CD4-positive, CD25-positive, alpha-beta regulatory T cell (primary cell): ENCODE results near the gene GALNTL6. TPM values are rescaled to one million over a fixed set of nuclear protein-coding genes. Genes with fewer than 3 reads are reported as not detected.

ENCODE experiments used
- ATAC-seq, 2 donors: fragments of 150-1000 bp; cut with Tn5 transposase; one replicate each; pipeline ENCODE4 v1.10.0; 2021; ENCODE audit warnings: low read depth in 2 of 2, moderate number of reproducible peaks in 2 of 2, moderate library complexity in 1 of 2
- DNase-seq, 3 donors: peaks; one replicate each; pipeline versions ENCODE4 v3.0.0 to v3.0.0-alpha.2; 2012 to 2022; ENCODE audit warnings: mixed read lengths in 1 of 3
- H3K27ac ChIP-seq: one replicate; pipeline ENCODE4 v1.7.0; 2013; ENCODE audit warnings: mild to moderate bottlenecking, low read length; ENCODE audit not compliant: insufficient read depth, poor library complexity, severe bottlenecking
- H3K27me3 ChIP-seq: one replicate; pipeline ENCODE4 v1.7.0; 2013; ENCODE audit warnings: low read length; ENCODE audit not compliant: control insufficient read depth, insufficient read depth
- H3K36me3 ChIP-seq: one replicate; pipeline ENCODE4 v1.7.0; 2013; ENCODE audit warnings: mild to moderate bottlenecking, low read length, moderate library complexity; ENCODE audit not compliant: control insufficient read depth, insufficient read depth
- H3K4me1 ChIP-seq: 2 replicates; pipeline ENCODE4 v1.7.0; 2013; ENCODE audit warnings: mild to moderate bottlenecking, low read length; ENCODE audit not compliant: insufficient read depth, control insufficient read depth, poor library complexity, severe bottlenecking
- H3K4me3 ChIP-seq: one replicate; pipeline ENCODE4 v1.7.0; 2013; ENCODE audit warnings: low read depth, mild to moderate bottlenecking, low read length, moderate library complexity
- H3K9me3 ChIP-seq, 2 experiments: 1 replicate in 1 of 2; 2 replicates in 1 of 2; pipeline ENCODE4 v1.7.0; 2013; ENCODE audit warnings: low read length in 2 of 2, mild to moderate bottlenecking in 1 of 2, moderate library complexity in 1 of 2; ENCODE audit not compliant: control insufficient read depth in 2 of 2
- H3K27ac Mint-ChIP-seq, 3 donors: one replicate each; pipeline ENCODE4 v1.8.0; 2020 to 2022; ENCODE audit warnings: mild to moderate bottlenecking in 3 of 3, mixed read lengths in 3 of 3, moderate library complexity in 2 of 3
- H3K27me3 Mint-ChIP-seq: one replicate; pipeline ENCODE4 v1.8.0; 2022; ENCODE audit warnings: mild to moderate bottlenecking, mixed read lengths
- H3K36me3 Mint-ChIP-seq: one replicate; pipeline ENCODE4 v1.8.0; 2020; ENCODE audit warnings: mixed read lengths
- H3K4me1 Mint-ChIP-seq, 4 donors: one replicate each; pipeline ENCODE4 v1.8.0; 2020 to 2022; ENCODE audit warnings: mixed read lengths in 4 of 4, mild to moderate bottlenecking in 1 of 4
- H3K4me3 Mint-ChIP-seq, 4 donors: one replicate each; pipeline ENCODE4 v1.8.0; 2020 to 2022; ENCODE audit warnings: mild to moderate bottlenecking in 4 of 4, mixed read lengths in 4 of 4, moderate library complexity in 3 of 4
- H3K9me3 Mint-ChIP-seq, 7 donors: one replicate each; pipeline ENCODE4 v1.8.0; 2020 to 2022; ENCODE audit warnings: mixed read lengths in 7 of 7, mild to moderate bottlenecking in 3 of 7, moderate library complexity in 2 of 7
- polyA plus RNA-seq, 4 donors: library from polyadenylated mRNA; unstranded; fragments of 300-500 nt; fragmentation: Illumina TruSeq; gene quantifications; one replicate each; pipeline ENCODE4 v1.2.3, GENCODE V29; 2021
- total RNA-seq: library from RNA; stranded (reverse); gene quantifications from one replicate; pipeline ENCODE4 v1.2.3, GENCODE V29; 2022

GALNTL6 gene
- total and polyA plus RNA-seq, 5 donors from 2014 or later: not detected

DNA sequence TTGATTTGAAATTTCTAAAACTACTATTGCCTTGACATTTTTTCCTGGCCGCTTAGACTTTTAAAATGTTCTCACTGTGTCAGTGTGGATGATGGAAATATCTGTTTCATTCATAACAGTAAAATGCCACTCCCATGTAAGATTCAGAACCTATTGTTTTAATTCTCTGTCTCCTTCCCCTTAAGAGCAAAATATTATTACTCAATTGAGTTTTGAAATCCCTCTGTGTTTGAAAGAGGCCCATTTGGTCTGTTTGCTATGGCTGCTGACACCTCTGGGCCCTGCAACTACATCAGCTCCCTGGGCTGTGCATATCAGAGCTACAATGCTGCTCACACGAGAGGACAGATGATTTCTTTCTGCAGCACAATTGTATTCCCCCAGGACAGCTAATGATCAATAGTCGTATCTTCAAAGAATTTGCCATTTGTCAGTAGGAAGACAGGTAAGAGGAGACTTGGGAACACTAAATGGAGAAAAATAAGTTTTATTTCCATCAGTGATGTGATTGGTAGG lies 967.4 kb downstream of the GALNTL6 start:
- Histone ChIP-seq H3K9me3 (no peaks in the 10 kb centered on the region), H3K4me3 (no peak overlapping the region), H3K4me1 (no peaks in the 10 kb centered on the region), H3K27ac (no peak overlapping the region), H3K27me3 (no peaks in the 10 kb centered on the region), H3K36me3 (no peaks in the 10 kb centered on the region)
- Mint-ChIP-seq H3K4me3 (no peak overlapping the region), H3K27me3 (no peaks in the 10 kb centered on the region), H3K9me3 (peaks cover 0 to 2% (median 0%) of the 10 kb centered on the region in 7 donors), H3K27ac (no peak overlapping the region), H3K4me1 (no peaks in the 10 kb centered on the region), H3K36me3 (no peaks in the 10 kb centered on the region)
- ATAC-seq: no peak
- DNase-seq: no peak

GRCh38 chr4:172785613-172786012 lies 972.4 kb downstream of the GALNTL6 start:
- H3K27ac Mint-ChIP-seq: no peak overlapping the region
- ATAC-seq (no peak), DNase-seq (no peak)
- no peak overlapping the region for H3K4me3 Mint-ChIP-seq
- Histone ChIP-seq H3K27me3 (no peaks in the 10 kb centered on the region), H3K4me3 (no peak overlapping the region), H3K36me3 (no peaks in the 10 kb centered on the region), H3K9me3 (no peaks in the 10 kb centered on the region), H3K27ac (no peak overlapping the region), H3K4me1 (no peaks in the 10 kb centered on the region)
- H3K4me1 Mint-ChIP-seq: no peaks in the 10 kb centered on the region
- no peaks in the 10 kb centered on the region for H3K36me3 Mint-ChIP-seq
- H3K27me3 Mint-ChIP-seq: peaks cover 4% of the 10 kb centered on the region
- H3K9me3 Mint-ChIP-seq: peaks cover 0 to 6% (median 0%) of the 10 kb centered on the region in 7 donors

DNA sequence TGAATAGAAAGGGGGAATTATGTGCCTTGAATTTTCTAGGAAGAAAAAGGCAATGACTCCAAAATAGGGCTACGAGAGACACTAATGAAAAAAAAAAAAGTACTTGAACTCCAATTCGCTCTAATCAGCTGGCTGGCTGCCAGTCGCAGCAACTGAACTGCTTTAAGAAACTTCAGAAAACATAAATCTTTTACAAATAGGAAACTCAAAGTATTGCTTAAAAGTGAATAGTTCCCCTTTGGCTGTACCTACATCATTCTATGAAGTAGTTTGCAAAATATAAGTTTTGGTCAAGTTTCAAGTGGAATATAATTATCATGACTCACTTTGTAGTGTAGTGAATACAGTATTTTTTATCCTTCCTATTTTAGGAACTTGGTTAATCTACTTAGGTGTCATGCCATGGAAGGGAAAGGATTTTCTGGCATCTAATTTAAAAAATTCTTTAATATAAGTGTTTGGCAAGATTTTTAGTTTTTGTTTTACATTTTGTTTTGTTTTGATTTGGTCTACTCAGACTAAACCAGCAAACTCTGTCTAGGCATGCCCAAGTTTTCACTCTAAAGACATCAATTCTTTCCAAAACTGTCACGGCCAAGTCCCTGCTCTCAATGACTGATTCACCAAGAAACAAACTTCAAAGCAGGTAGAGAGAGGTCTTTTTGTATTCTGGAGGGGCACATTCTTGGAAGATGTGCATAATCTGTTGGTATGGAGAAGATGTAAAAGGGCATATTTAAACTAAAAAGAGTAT lies 973.0 kb downstream of the GALNTL6 start:
- Mint-ChIP-seq H3K27ac (no peak overlapping the region), H3K9me3 (peaks cover 0 to 6% (median 0%) of the 10 kb centered on the region in 7 donors), H3K4me3 (no peak overlapping the region), H3K4me1 (no peaks in the 10 kb centered on the region), H3K27me3 (peaks cover 4% of the 10 kb centered on the region), H3K36me3 (no peaks in the 10 kb centered on the region)
- Histone ChIP-seq H3K9me3 (no peaks in the 10 kb centered on the region), H3K27me3 (no peaks in the 10 kb centered on the region), H3K4me3 (no peak overlapping the region), H3K4me1 (no peaks in the 10 kb centered on the region), H3K36me3 (no peaks in the 10 kb centered on the region), H3K27ac (no peak overlapping the region)
- DNase-seq (no peak), ATAC-seq (no peak)

DNA sequence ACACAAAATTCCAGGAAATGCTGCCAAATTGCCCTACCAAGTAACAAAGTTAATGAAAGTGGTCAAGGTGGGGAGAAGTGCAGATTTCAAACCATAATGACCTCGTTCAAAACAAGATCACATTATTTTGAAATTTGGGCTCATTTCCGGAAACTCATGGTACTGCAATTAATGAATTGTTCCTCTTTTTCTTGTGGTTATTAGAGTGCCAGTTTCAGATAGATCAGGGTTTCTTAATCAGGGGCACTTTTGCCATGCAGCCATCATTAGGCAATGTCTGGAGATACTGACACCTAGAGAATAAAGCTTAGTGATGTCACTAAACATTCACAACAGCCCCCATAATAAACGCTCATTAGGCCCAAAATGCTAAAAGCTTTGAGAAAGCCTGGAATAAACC lies 973.9 kb downstream of the GALNTL6 start:
- Histone ChIP-seq H3K27ac (no peak overlapping the region), H3K27me3 (no peaks in the 10 kb centered on the region), H3K4me1 (no peaks in the 10 kb centered on the region), H3K4me3 (no peak overlapping the region), H3K36me3 (no peaks in the 10 kb centered on the region), H3K9me3 (no peaks in the 10 kb centered on the region)
- H3K27ac Mint-ChIP-seq: no peak overlapping the region
- peaks cover 0 to 6% (median 0%) of the 10 kb centered on the region in 7 donors for H3K9me3 Mint-ChIP-seq
- H3K4me3 Mint-ChIP-seq: no peak overlapping the region
- no peak for DNase-seq
- ATAC-seq: no peak
- peaks cover 4% of the 10 kb centered on the region for H3K27me3 Mint-ChIP-seq
- no peaks in the 10 kb centered on the region for H3K36me3 Mint-ChIP-seq
- no peaks in the 10 kb centered on the region for H3K4me1 Mint-ChIP-seq

DNA sequence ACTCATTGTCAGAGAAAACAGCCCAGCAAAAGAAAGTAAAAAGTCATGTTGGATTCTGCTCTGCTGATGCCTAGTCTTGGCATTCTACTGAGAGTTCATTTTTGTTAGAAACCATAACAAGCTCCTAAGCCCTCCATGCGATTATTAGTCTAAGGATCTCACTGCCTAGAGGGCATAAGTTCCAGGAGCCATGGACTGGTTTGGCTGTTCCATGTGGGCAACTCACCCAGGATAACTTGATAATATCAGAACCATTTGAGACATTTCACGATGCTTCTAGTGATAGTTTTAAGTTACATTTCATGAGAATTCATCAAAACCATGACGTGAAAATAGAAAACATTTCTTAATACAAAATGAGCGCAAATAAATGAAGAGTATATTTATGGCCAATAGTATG lies 978.6 kb downstream of the GALNTL6 start:
- Mint-ChIP-seq H3K4me3 (no peak overlapping the region), H3K9me3 (peaks cover 0 to 6% (median 0%) of the 10 kb centered on the region in 7 donors), H3K27ac (no peak overlapping the region), H3K27me3 (peaks cover 4% of the 10 kb centered on the region), H3K4me1 (no peaks in the 10 kb centered on the region), H3K36me3 (no peaks in the 10 kb centered on the region)
- H3K4me1 ChIP-seq: no peaks in the 10 kb centered on the region
- H3K9me3 ChIP-seq: no peaks in the 10 kb centered on the region
- H3K27ac ChIP-seq: no peak overlapping the region
- no peaks in the 10 kb centered on the region for H3K36me3 ChIP-seq
- ATAC-seq (no peak), DNase-seq (no peak)
- no peak overlapping the region for H3K4me3 ChIP-seq
- H3K27me3 ChIP-seq: no peaks in the 10 kb centered on the region

DNA sequence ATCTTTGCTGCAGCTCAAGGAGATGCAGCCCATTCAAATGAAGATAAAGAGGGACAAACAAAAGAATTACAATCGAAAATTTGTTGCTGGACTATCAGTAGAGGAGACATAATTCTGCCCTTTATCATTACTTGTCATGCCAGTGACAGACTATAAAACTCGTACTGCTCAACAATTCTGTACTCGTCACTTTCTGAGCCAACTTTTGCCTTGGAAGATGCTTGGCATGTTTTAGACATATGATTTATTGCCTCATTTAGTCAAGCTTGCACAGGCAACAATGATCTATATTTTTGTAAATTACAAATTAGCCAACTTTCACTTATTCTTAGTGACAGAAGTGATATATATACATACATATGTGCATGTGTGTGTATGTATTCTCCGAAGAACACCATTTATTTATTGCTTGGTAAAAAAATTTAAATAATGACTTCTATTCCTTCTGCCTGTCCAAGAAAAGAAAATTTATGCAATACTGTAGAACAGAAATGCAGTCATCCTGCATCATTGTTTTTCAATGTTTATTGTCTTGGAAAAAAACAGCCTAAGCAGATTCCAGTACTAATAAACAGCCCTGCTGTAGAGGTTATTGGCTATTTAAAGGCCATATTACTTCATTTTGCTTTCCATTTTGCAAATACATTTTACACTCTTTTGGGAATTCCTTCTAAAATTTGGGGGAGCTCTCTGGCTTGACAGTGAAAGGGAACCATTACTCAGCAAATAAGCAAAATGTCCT lies 980.5 kb downstream of the GALNTL6 start:
- Mint-ChIP-seq H3K27me3 (no peaks in the 10 kb centered on the region), H3K36me3 (no peaks in the 10 kb centered on the region), H3K4me1 (no peaks in the 10 kb centered on the region), H3K4me3 (no peak overlapping the region), H3K9me3 (peaks cover 0 to 6% (median under 1%) of the 10 kb centered on the region in 7 donors), H3K27ac (no peak overlapping the region)
- Histone ChIP-seq H3K9me3 (no peaks in the 10 kb centered on the region), H3K4me1 (no peaks in the 10 kb centered on the region), H3K36me3 (no peaks in the 10 kb centered on the region), H3K27ac (no peak overlapping the region), H3K4me3 (no peak overlapping the region), H3K27me3 (no peaks in the 10 kb centered on the region)
- ATAC-seq (no peak), DNase-seq (peak in 1 of 3 donors; percentile 3)

GRCh38 chr4:172794307-172794703 lies 981.1 kb downstream of the GALNTL6 start:
- H3K27ac Mint-ChIP-seq: no peak overlapping the region
- H3K9me3 Mint-ChIP-seq: peaks cover 0 to 6% (median 1%) of the 10 kb centered on the region in 7 donors
- Histone ChIP-seq H3K9me3 (no peaks in the 10 kb centered on the region), H3K4me1 (no peaks in the 10 kb centered on the region), H3K4me3 (no peak overlapping the region), H3K36me3 (no peaks in the 10 kb centered on the region), H3K27ac (no peak overlapping the region), H3K27me3 (no peaks in the 10 kb centered on the region)
- H3K36me3 Mint-ChIP-seq: no peaks in the 10 kb centered on the region
- DNase-seq (no peak), ATAC-seq (no peak)
- H3K27me3 Mint-ChIP-seq: no peaks in the 10 kb centered on the region
- no peak overlapping the region for H3K4me3 Mint-ChIP-seq
- no peaks in the 10 kb centered on the region for H3K4me1 Mint-ChIP-seq
